ENCODE data around the gene DCTN5.
A peak's percentile ranks its signal among the peaks of the same experiment; 100 is the strongest.

The DCTN5 gene

GRCh38 chr16:23640931-23641765 is at the start of gene DCTN5, which contains the start of gene PALB2:
Gene DCTN5 (plus strand): TSS chr16:23641466. CDS start chr16:23641543, 77 bp downstream.
Gene PALB2 (minus strand): TSS chr16:23641310. CDS start chr16:23641157, 153 bp downstream.
- TF ChIP-seq CTCF (IDR thresholded peaks at IDR 0.05) = no peak
- peak within 1 kb of the TSS; percentile 83 for H2AFZ ChIP-seq
- H3K4me2 ChIP-seq (ENCODE audit: low read length) = peak within 1 kb of the TSS; percentile 83
- H3K4me3 ChIP-seq (ENCODE audit: low read depth, low read length) = peak within 1 kb of the TSS; percentile 91
- no peaks in the 10 kb centered on the region for H3K36me3 ChIP-seq (ENCODE audit: control insufficient read depth, insufficient read depth, low read length)
- H3K4me1 ChIP-seq = no peaks in the 10 kb centered on the region
- H3K9me3 ChIP-seq (ENCODE audit: control insufficient read depth, low read length) = no peaks in the 10 kb centered on the region
- peak within 1 kb of the TSS; percentile 58 for H3K27ac ChIP-seq
- no peaks in the 10 kb centered on the region for H3K27me3 ChIP-seq (ENCODE audit: control insufficient read depth, insufficient read depth, low read length)
- H3K79me2 ChIP-seq = peaks cover 11% of the 10 kb centered on the region
- peak within 1 kb of the TSS; percentile 4 for H3K9ac ChIP-seq

GRCh38 chr16:23594186-23594585 is 47.1 kb upstream of the DCTN5 start:
- H3K36me3 ChIP-seq (ENCODE audit: control insufficient read depth, insufficient read depth, low read length) = no peaks in the 10 kb centered on the region
- H3K9me3 ChIP-seq (ENCODE audit: control insufficient read depth, low read length) = no peaks in the 10 kb centered on the region

GRCh38 chr16:23595246-23595950 is 45.9 kb upstream of the DCTN5 start:
- TF ChIP-seq CTCF (IDR thresholded peaks at IDR 0.05) = no peak
- Histone ChIP-seq H3K27ac (peak overlapping the region; percentile 79), H2AFZ (peak overlapping the region; percentile 63), H3K36me3 (ENCODE audit: control insufficient read depth, insufficient read depth, low read length) (no peaks in the 10 kb centered on the region), H3K4me2 (ENCODE audit: low read length) (peak overlapping the region; percentile 50), H3K4me3 (ENCODE audit: low read depth, low read length) (peak overlapping the region; percentile 86), H3K9me3 (ENCODE audit: control insufficient read depth, low read length) (no peaks in the 10 kb centered on the region), H3K79me2 (peaks cover 50% of the 10 kb centered on the region), H3K4me1 (peaks cover 9% of the 10 kb centered on the region), H3K9ac (peak overlapping the region; percentile 91), H3K27me3 (ENCODE audit: control insufficient read depth, insufficient read depth, low read length) (no peaks in the 10 kb centered on the region)

More at GRCh38 chr16:23594186-23594585, 47.1 kb upstream of the DCTN5 start:
- Histone ChIP-seq H3K9ac (no peak overlapping the region), H3K27ac (no peak overlapping the region), H3K79me2 (peaks cover 59% of the 10 kb centered on the region), H3K4me2 (ENCODE audit: low read length) (no peak overlapping the region), H3K4me3 (ENCODE audit: low read depth, low read length) (no peak overlapping the region), H3K27me3 (ENCODE audit: control insufficient read depth, insufficient read depth, low read length) (no peaks in the 10 kb centered on the region), H3K4me1 (peaks cover 9% of the 10 kb centered on the region), H2AFZ (no peak overlapping the region)
- TF ChIP-seq CTCF (IDR thresholded peaks at IDR 0.05) = no peak

- Histone ChIP-seq H3K9me3 (ENCODE audit: control insufficient read depth, low read length) (no peaks in the 10 kb centered on the region), H3K9ac (peak within 1 kb of the TSS; percentile 91), H3K4me3 (ENCODE audit: low read depth, low read length) (peak within 1 kb of the TSS; percentile 86), H3K27me3 (ENCODE audit: control insufficient read depth, insufficient read depth, low read length) (no peaks in the 10 kb centered on the region), H3K4me2 (ENCODE audit: low read length) (peak within 1 kb of the TSS; percentile 50), H3K4me1 (peaks cover 9% of the 10 kb centered on the region), H3K36me3 (ENCODE audit: control insufficient read depth, insufficient read depth, low read length) (no peaks in the 10 kb centered on the region), H2AFZ (peak within 1 kb of the TSS; percentile 63), H3K79me2 (peaks cover 43% of the 10 kb centered on the region), H3K27ac (peak within 1 kb of the TSS; percentile 79)
- TF ChIP-seq CTCF (IDR thresholded peaks at IDR 0.05) = peak; percentile 99
Measured at GRCh38 chr16:23595951-23596720, 45.1 kb upstream of the DCTN5 start, which contains the start of gene NDUFAB1. Gene NDUFAB1 (minus strand): TSS chr16:23596316. CDS start chr16:23596290, 26 bp downstream.
